Measurements from ENCODE around the gene NOP53.
"Not testable (repeated sequence)": the region's sequence is repeated elsewhere in the genome, so short reads cannot be mapped to it uniquely, and the experiment has no call there.

- not testable (repeated sequence) for TF ChIP-seq CTCF (conservative IDR thresholded peaks at IDR 0.05 in 1 of 2, IDR thresholded peaks at IDR 0.05 in 1 of 2; ENCODE audit: extremely low read depth in 1 of 2, insufficient read depth in 1 of 2, low read depth in 1 of 2, low read length in 2 of 2); EZH2 (IDR thresholded peaks at IDR 0.05; ENCODE audit: borderline replicate concordance, low read length)
Observed at GRCh38 chr19:47746129-47746528, 783 bp downstream of the NOP53 start.
